Measurements from ENCODE around the gene TAS2R9. TPM values are rescaled to one million over a fixed set of nuclear protein-coding genes. Genes with fewer than 3 reads are reported as not detected.

The TAS2R9 gene
- total RNA-seq, 1 donor from 2014 or later: not detected

GRCh38 chr12:10783252-10783651, 26.7 kb downstream of the TAS2R9 start:
- TF ChIP-seq CTCF (conservative IDR thresholded peaks at IDR 0.05): no peak
- no peaks in the 10 kb centered on the region for H3K27me3 Mint-ChIP-seq
- H3K4me3 Mint-ChIP-seq: peak overlapping the region; percentile 14
- no peak for DNase-seq (ENCODE audit: extremely low spot score, unreplicated experiment)
- no peaks in the 10 kb centered on the region for H3K9me3 Mint-ChIP-seq
- H3K27ac Mint-ChIP-seq: peak overlapping the region; percentile 12
- H3K4me1 Mint-ChIP-seq (ENCODE audit: unreplicated experiment): no peaks in the 10 kb centered on the region
- no peaks in the 10 kb centered on the region for H3K36me3 Mint-ChIP-seq

- no peak for DNase-seq (ENCODE audit: extremely low spot score, unreplicated experiment)
- Mint-ChIP-seq H3K4me1 (ENCODE audit: unreplicated experiment) (no peaks in the 10 kb centered on the region), H3K36me3 (no peaks in the 10 kb centered on the region), H3K27me3 (peaks cover 5% of the 10 kb centered on the region), H3K27ac (no peak overlapping the region), H3K4me3 (no peak overlapping the region), H3K9me3 (no peaks in the 10 kb centered on the region)
- TF ChIP-seq CTCF (conservative IDR thresholded peaks at IDR 0.05): no peak
These were observed 30.9 kb downstream of the TAS2R9 start for GRCh38 chr12:10779103-10779502.

GRCh38 chr12:10771132-10771733, 38.7 kb downstream of the TAS2R9 start:
- H3K27me3 Mint-ChIP-seq: peaks cover 63% of the 10 kb centered on the region
- no peaks in the 10 kb centered on the region for H3K4me1 Mint-ChIP-seq (ENCODE audit: unreplicated experiment)
- no peaks in the 10 kb centered on the region for H3K36me3 Mint-ChIP-seq
- no peak overlapping the region for H3K4me3 Mint-ChIP-seq
- no peak for DNase-seq (ENCODE audit: extremely low spot score, unreplicated experiment)
- TF ChIP-seq CTCF (conservative IDR thresholded peaks at IDR 0.05): peak; percentile 84
- H3K9me3 Mint-ChIP-seq: no peaks in the 10 kb centered on the region
- no peak overlapping the region for H3K27ac Mint-ChIP-seq

GRCh38 chr12:10759657-10760056, 50.3 kb downstream of the TAS2R9 start:
- H3K4me3 Mint-ChIP-seq: no peak overlapping the region
- no peaks in the 10 kb centered on the region for H3K4me1 Mint-ChIP-seq (ENCODE audit: unreplicated experiment)
- H3K9me3 Mint-ChIP-seq: no peaks in the 10 kb centered on the region
- H3K27me3 Mint-ChIP-seq: peaks cover 51% of the 10 kb centered on the region
- H3K36me3 Mint-ChIP-seq: no peaks in the 10 kb centered on the region
- H3K27ac Mint-ChIP-seq: no peak overlapping the region
- no peak for DNase-seq (ENCODE audit: extremely low spot score, unreplicated experiment)
- TF ChIP-seq CTCF (conservative IDR thresholded peaks at IDR 0.05): no peak

Other genes starting within 250 kb of the TAS2R9 start
- gene MAGOHB, start 196.6 kb downstream of the TAS2R9 start, total RNA-seq (ENCODE audit: low replicate concordance): 39.6 and 57.6 TPM in 2 replicates
- gene STYK1, start 136.1 kb downstream of the TAS2R9 start, total RNA-seq (ENCODE audit: low replicate concordance): 0.68 and 8.9 TPM in 2 replicates
- 196 and 635 TPM in 2 replicates for gene YBX3, start 86.8 kb downstream of the TAS2R9 start, total RNA-seq (ENCODE audit: low replicate concordance)
- not detected in 2 replicates for gene TAS2R7, start 7.5 kb downstream of the TAS2R9 start, total RNA-seq (ENCODE audit: low replicate concordance)
- gene TAS2R8, start 2.9 kb downstream of the TAS2R9 start, total RNA-seq (ENCODE audit: low replicate concordance): not detected in 2 replicates
- gene TAS2R10, start 16.2 kb upstream of the TAS2R9 start, total RNA-seq (ENCODE audit: low replicate concordance): 0.36 and 1.7 TPM in 2 replicates
- gene PRR4, start 39.3 kb upstream of the TAS2R9 start, total RNA-seq (ENCODE audit: low replicate concordance): 2.5 and 3.8 TPM in 2 replicates
- gene PRH1, start 74.1 kb upstream of the TAS2R9 start, total RNA-seq (ENCODE audit: low replicate concordance): 15.7 and 16.8 TPM in 2 replicates
- 0.79 and 1.3 TPM in 2 replicates for gene TAS2R13, start 99.4 kb upstream of the TAS2R9 start, total RNA-seq (ENCODE audit: low replicate concordance)
- gene PRH2, start 119.1 kb upstream of the TAS2R9 start, total RNA-seq (ENCODE audit: low replicate concordance): not detected in 2 replicates
- 2.7 and 2.8 TPM in 2 replicates for gene TAS2R14, start 129.1 kb upstream of the TAS2R9 start, total RNA-seq (ENCODE audit: low replicate concordance)
- 0.86 and 1.8 TPM in 2 replicates for gene TAS2R50, start 176.7 kb upstream of the TAS2R9 start, total RNA-seq (ENCODE audit: low replicate concordance)
- 1.1 and 2.1 TPM in 2 replicates for gene TAS2R20, start 188.1 kb upstream of the TAS2R9 start, total RNA-seq (ENCODE audit: low replicate concordance)
- gene TAS2R19, start 212.5 kb upstream of the TAS2R9 start, total RNA-seq (ENCODE audit: low replicate concordance): 3.1 and 3.5 TPM in 2 replicates
- gene TAS2R31, start 221.2 kb upstream of the TAS2R9 start, total RNA-seq (ENCODE audit: low replicate concordance): 2.1 and 4.3 TPM in 2 replicates